Nucleus accumbens (tissue), 56 donors: ENCODE results near the gene STON2.
"Not testable (repeated sequence)": the region's sequence is repeated elsewhere in the genome, so short reads cannot be mapped to it uniquely, and the experiment has no call there.

Experiments
- DNase-seq, 56 donors: peaks; one replicate each; lab custom pipeline; 2025; lab: John Stamatoyannopoulos, UW

Gene STON2

GRCh38 chr14:81235096-81235495 is 165.0 kb downstream of the STON2 start:
- no peak for DNase-seq

- no peak for DNase-seq
Measured at GRCh38 chr14:81234278-81234677, 165.8 kb downstream of the STON2 start.

GRCh38 chr14:81233615-81234014 is 166.5 kb downstream of the STON2 start:
- DNase-seq = no peak

- DNase-seq = no peak
Measured at GRCh38 chr14:81231540-81231939, 168.6 kb downstream of the STON2 start.

- DNase-seq = no peak
Measured at GRCh38 chr14:81224222-81224621, 175.9 kb downstream of the STON2 start.

- DNase-seq = not testable (repeated sequence)
Measured at GRCh38 chr14:81223788-81224187, 176.3 kb downstream of the STON2 start.

GRCh38 chr14:81222691-81223090 is 177.4 kb downstream of the STON2 start:
- no peak for DNase-seq

- DNase-seq = no peak
Measured at GRCh38 chr14:81222126-81222525, 178.0 kb downstream of the STON2 start.

GRCh38 chr14:81221579-81222102 is 178.5 kb downstream of the STON2 start:
- peak in 2 of 56 donors; percentile 55 to 56 for DNase-seq

GRCh38 chr14:81220830-81221578 is 179.1 kb downstream of the STON2 start, which contains the start of gene GTF2A1:
TSS of gene GTF2A1 (minus strand) at chr14:81220959. CDS start at chr14:81220518, 441 bp downstream.
- peak; percentile 75 to 100 (median 98) for DNase-seq

GRCh38 chr14:81220580-81220829 is 179.6 kb downstream of the STON2 start:
- DNase-seq = no peak

- peak in 27 of 56 donors; percentile 3 to 76 (median 37) for DNase-seq
Measured at GRCh38 chr14:81219759-81220579, 180.2 kb downstream of the STON2 start.

GRCh38 chr14:81219210-81219758 is 180.8 kb downstream of the STON2 start:
- DNase-seq = peak; percentile 50 to 96 (median 84)

GRCh38 chr14:81211844-81212243 is 188.3 kb downstream of the STON2 start:
- peak in 21 of 56 donors; percentile 2 to 55 (median 10) for DNase-seq
